HEK293 (cell line): ENCODE measurements around the gene FAM174A.

Experiments
- CTCF ChIA-PET: fragments of 350-600 bp; formaldehyde crosslinking; extraction: SDS; loops from one replicate; lab custom pipeline; 2021; ENCODE audit warnings: antibody characterized with exemption; lab: Yijun Ruan, JAX
- POLR2A ChIA-PET: fragments of 300-600 bp; formaldehyde crosslinking; extraction: SDS; loops from one replicate; lab custom pipeline; 2020; ENCODE audit warnings: antibody characterized with exemption, inconsistent platforms; lab: Yijun Ruan, JAX
- H3K27ac ChIP-seq: fragments of 200-500 bp; sonication (Bioruptor generic); 2 replicates; pipeline ENCODE4 v1.5.1; 2014; ENCODE audit warnings: low read depth, low read length, control low read depth, inconsistent platforms; ENCODE audit errors: extremely low read depth
- H3K36me3 ChIP-seq, 2 experiments: fragments of 200-500 bp in 1 of 2; sonication (Bioruptor generic) in 1 of 2; 1 replicate in 1 of 2; 2 replicates in 1 of 2; pipeline ENCODE4 v1.5.1; 2014 to 2017; ENCODE audit warnings: inconsistent platforms in 2 of 2, low read length in 2 of 2; ENCODE audit not compliant: control insufficient read depth in 2 of 2, insufficient read depth in 1 of 2
- H3K4me1 ChIP-seq: fragments of 200-500 bp; sonication (Bioruptor generic); 2 replicates; pipeline ENCODE4 v1.5.1; 2014; ENCODE audit warnings: mild to moderate bottlenecking, low read length, inconsistent platforms; ENCODE audit not compliant: control insufficient read depth, insufficient read depth
- H3K4me3 ChIP-seq: 2 replicates; pipeline ENCODE4 v1.5.1; 2011; ENCODE audit warnings: low read depth, mild to moderate bottlenecking, control low read depth, low read length, moderate library complexity
- H3K9me3 ChIP-seq: fragments of 200-500 bp; sonication (Bioruptor generic); 2 replicates; pipeline ENCODE4 v1.5.1; 2014; ENCODE audit warnings: low read depth, low read length, inconsistent platforms; ENCODE audit not compliant: control insufficient read depth, insufficient read depth
- FEZF1 ChIP-seq: fragments of 450-650 bp; formaldehyde crosslinking; IDR thresholded peaks from 2 replicates; pipeline ENCODE4 v1.5.1; 2016; ENCODE audit warnings: missing biosample characterization, missing genetic modification characterization
- GFI1B ChIP-seq: fragments of 450-650 bp; formaldehyde crosslinking; IDR thresholded peaks from 2 replicates; pipeline ENCODE4 v1.5.1; 2016; ENCODE audit warnings: missing biosample characterization, missing genetic modification characterization
- GLI4 ChIP-seq: fragments of 450-650 bp; formaldehyde crosslinking; IDR thresholded peaks from 2 replicates; pipeline ENCODE4 v1.5.1; 2016; ENCODE audit warnings: missing biosample characterization, missing genetic modification characterization
- HOXC10 ChIP-seq: sonication (generic); formaldehyde crosslinking; IDR thresholded peaks from 2 replicates; pipeline ENCODE4 v1.8.1; 2023; ENCODE audit warnings: mild to moderate bottlenecking, missing genetic modification reagents
- IKZF3 ChIP-seq: fragments of 450-650 bp; IDR thresholded peaks from 2 replicates; pipeline ENCODE4 v1.5.0; 2018; ENCODE audit warnings: missing biosample characterization, mild to moderate bottlenecking, missing genetic modification characterization, moderate library complexity
- MEIS1 ChIP-seq: sonication (generic); formaldehyde crosslinking; IDR thresholded peaks from 2 replicates; pipeline ENCODE4 v1.8.1; 2022; ENCODE audit warnings: missing genetic modification reagents, mild to moderate bottlenecking, borderline replicate concordance
- SALL2 ChIP-seq: fragments of 450-650 bp; formaldehyde crosslinking; IDR thresholded peaks from 2 replicates; pipeline ENCODE4 v1.5.0; 2017; ENCODE audit warnings: missing biosample characterization, mild to moderate bottlenecking, missing genetic modification characterization, borderline replicate concordance
- SP2 ChIP-seq: fragments of 450-650 bp; formaldehyde crosslinking; IDR thresholded peaks from 2 replicates; pipeline ENCODE4 v1.5.1; 2016; ENCODE audit warnings: missing biosample characterization, missing genetic modification characterization
- TRIM28 ChIP-seq: IDR thresholded peaks from 2 replicates; pipeline ENCODE4 v1.6.1; 2011; ENCODE audit warnings: low read length, control low read depth, borderline replicate concordance
- WT1 ChIP-seq: fragments of 450-650 bp; formaldehyde crosslinking; IDR thresholded peaks from 2 replicates; pipeline ENCODE4 v1.5.1; 2016; ENCODE audit warnings: missing biosample characterization, missing genetic modification characterization
- ZBTB10 ChIP-seq: fragments of 450-650 bp; formaldehyde crosslinking; IDR thresholded peaks from 2 replicates; pipeline ENCODE4 v1.5.1; 2016; ENCODE audit warnings: missing biosample characterization, missing genetic modification characterization
- ZFHX2 ChIP-seq: fragments of 450-650 bp; formaldehyde crosslinking; conservative IDR thresholded peaks from 2 replicates; pipeline ENCODE4 v1.5.1; 2016; ENCODE audit warnings: missing biosample characterization, missing genetic modification characterization
- ZNF146 ChIP-seq: fragments of 450-650 bp; formaldehyde crosslinking; IDR thresholded peaks from 2 replicates; pipeline ENCODE4 v1.5.1; 2016; ENCODE audit warnings: missing biosample characterization, missing genetic modification characterization
- ZNF16 ChIP-seq: fragments of 450-650 bp; formaldehyde crosslinking; IDR thresholded peaks from 2 replicates; pipeline ENCODE4 v1.5.1; 2016; ENCODE audit warnings: low read depth, missing biosample characterization, missing genetic modification characterization
- ZNF202 ChIP-seq: fragments of 450-650 bp; formaldehyde crosslinking; IDR thresholded peaks from 2 replicates; pipeline ENCODE4 v1.5.1; 2016; ENCODE audit warnings: missing biosample characterization, missing genetic modification characterization, borderline replicate concordance
- ZNF211 ChIP-seq: fragments of 450-650 bp; formaldehyde crosslinking; IDR thresholded peaks from 2 replicates; pipeline ENCODE4 v1.5.1; 2016; ENCODE audit warnings: low read depth, missing biosample characterization, missing genetic modification characterization
- ZNF221 ChIP-seq: fragments of 450-650 bp; formaldehyde crosslinking; IDR thresholded peaks from 2 replicates; pipeline ENCODE4 v1.5.1; 2017; ENCODE audit warnings: missing biosample characterization, missing genetic modification characterization, borderline replicate concordance
- ZNF292 ChIP-seq: fragments of 450-650 bp; formaldehyde crosslinking; IDR thresholded peaks from 2 replicates; pipeline ENCODE4 v1.5.1; 2016; ENCODE audit warnings: low read depth, missing biosample characterization, missing genetic modification characterization, borderline replicate concordance
- ZNF37A ChIP-seq: fragments of 450-650 bp; IDR thresholded peaks from 2 replicates; pipeline ENCODE4 v1.5.1; 2018; ENCODE audit warnings: missing biosample characterization, missing genetic modification characterization
- ZNF510 ChIP-seq: fragments of 450-650 bp; formaldehyde crosslinking; IDR thresholded peaks from 2 replicates; pipeline ENCODE4 v1.5.1; 2018; ENCODE audit warnings: mild to moderate bottlenecking, missing genetic modification characterization, missing biosample characterization; ENCODE audit not compliant: insufficient replicate concordance
- ZNF544 ChIP-seq: fragments of 450-650 bp; formaldehyde crosslinking; IDR thresholded peaks from 2 replicates; pipeline ENCODE4 v1.5.0; 2017; ENCODE audit warnings: missing biosample characterization, missing genetic modification characterization
- ZNF571 ChIP-seq: fragments of 450-650 bp; formaldehyde crosslinking; IDR thresholded peaks from 2 replicates; pipeline ENCODE4 v1.5.0; 2017; ENCODE audit warnings: missing biosample characterization, missing genetic modification characterization
- ZNF610 ChIP-seq: fragments of 450-650 bp; formaldehyde crosslinking; IDR thresholded peaks from 2 replicates; pipeline ENCODE4 v1.5.1; 2016; ENCODE audit warnings: missing biosample characterization, missing genetic modification characterization, borderline replicate concordance
- ZNF837 ChIP-seq: fragments of 450-650 bp; formaldehyde crosslinking; IDR thresholded peaks from 2 replicates; pipeline ENCODE4 v1.5.1; 2016; ENCODE audit warnings: missing biosample characterization, missing genetic modification characterization
- ZSCAN18 ChIP-seq: fragments of 450-650 bp; formaldehyde crosslinking; IDR thresholded peaks from 2 replicates; pipeline ENCODE4 v1.5.1; 2016; ENCODE audit warnings: missing biosample characterization, missing genetic modification characterization
- TF ChIP-seq, protein P1 (sequence below): fragments of 450-650 bp; formaldehyde crosslinking; IDR thresholded peaks from 2 replicates; pipeline ENCODE4 v1.5.1; 2017; ENCODE audit warnings: missing biosample characterization, missing genetic modification characterization
- TF ChIP-seq, protein P2 (sequence below): fragments of 450-650 bp; formaldehyde crosslinking; IDR thresholded peaks from 2 replicates; pipeline ENCODE4 v1.5.1; 2016; ENCODE audit warnings: missing biosample characterization, missing genetic modification characterization
- TF ChIP-seq, protein P3 (sequence below): fragments of 450-650 bp; formaldehyde crosslinking; IDR thresholded peaks from 2 replicates; pipeline ENCODE4 v1.5.0; 2017; ENCODE audit warnings: missing biosample characterization, missing genetic modification characterization, borderline replicate concordance
- TF ChIP-seq, protein P4 (sequence below): fragments of 450-650 bp; formaldehyde crosslinking; IDR thresholded peaks from 2 replicates; pipeline ENCODE4 v1.5.1; 2016; ENCODE audit warnings: missing biosample characterization, missing genetic modification characterization

FAM174A gene

GRCh38 chr5:100609594-100609993 is 74.4 kb downstream of the FAM174A start:
- POLR2A ChIA-PET, result no interaction called here
- no peak for TF ChIP-seq ZNF146 (tag by site-specific recombination)
- no peak for TF ChIP-seq SALL2
- TF ChIP-seq WT1 (tag by site-specific recombination), result no peak
- TF ChIP-seq ZNF510 (tag by site-specific recombination), result no peak
- no peak for TF ChIP-seq ZNF16 (tag by site-specific recombination)
- TF ChIP-seq HOXC10 (CRISPR knock-in tag), result no peak
- no peak for TF ChIP-seq ZFHX2
- TF ChIP-seq ZNF610 (tag by site-specific recombination), result no peak
- TF ChIP-seq MEIS1, result no peak
- no peak for TF ChIP-seq GLI4 (tag by site-specific recombination)
- no peak for TF ChIP-seq ZNF837 (tag by site-specific recombination)
- TF ChIP-seq ZNF571, result no peak
- TF ChIP-seq SP2 (tag by site-specific recombination), result no peak
- TF ChIP-seq, protein P1, sequence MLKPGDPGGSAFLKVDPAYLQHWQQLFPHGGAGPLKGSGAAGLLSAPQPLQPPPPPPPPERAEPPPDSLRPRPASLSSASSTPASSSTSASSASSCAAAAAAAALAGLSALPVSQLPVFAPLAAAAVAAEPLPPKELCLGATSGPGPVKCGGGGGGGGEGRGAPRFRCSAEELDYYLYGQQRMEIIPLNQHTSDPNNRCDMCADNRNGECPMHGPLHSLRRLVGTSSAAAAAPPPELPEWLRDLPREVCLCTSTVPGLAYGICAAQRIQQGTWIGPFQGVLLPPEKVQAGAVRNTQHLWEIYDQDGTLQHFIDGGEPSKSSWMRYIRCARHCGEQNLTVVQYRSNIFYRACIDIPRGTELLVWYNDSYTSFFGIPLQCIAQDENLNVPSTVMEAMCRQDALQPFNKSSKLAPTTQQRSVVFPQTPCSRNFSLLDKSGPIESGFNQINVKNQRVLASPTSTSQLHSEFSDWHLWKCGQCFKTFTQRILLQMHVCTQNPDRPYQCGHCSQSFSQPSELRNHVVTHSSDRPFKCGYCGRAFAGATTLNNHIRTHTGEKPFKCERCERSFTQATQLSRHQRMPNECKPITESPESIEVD, result no peak
- TF ChIP-seq ZNF292, result no peak
- TF ChIP-seq ZNF202, result no peak
- TF ChIP-seq ZNF211 (tag by site-specific recombination), result no peak
- no peak for TF ChIP-seq TRIM28
- no peak for TF ChIP-seq IKZF3
- TF ChIP-seq, protein P2, sequence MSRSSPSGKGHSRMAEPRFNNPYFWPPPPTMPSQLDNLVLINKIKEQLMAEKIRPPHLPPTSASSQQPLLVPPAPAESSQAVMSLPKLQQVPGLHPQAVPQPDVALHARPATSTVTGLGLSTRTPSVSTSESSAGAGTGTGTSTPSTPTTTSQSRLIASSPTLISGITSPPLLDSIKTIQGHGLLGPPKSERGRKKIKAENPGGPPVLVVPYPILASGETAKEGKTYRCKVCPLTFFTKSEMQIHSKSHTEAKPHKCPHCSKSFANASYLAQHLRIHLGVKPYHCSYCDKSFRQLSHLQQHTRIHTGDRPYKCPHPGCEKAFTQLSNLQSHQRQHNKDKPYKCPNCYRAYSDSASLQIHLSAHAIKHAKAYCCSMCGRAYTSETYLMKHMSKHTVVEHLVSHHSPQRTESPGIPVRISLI, result no peak
- CTCF ChIA-PET, result no interaction called here

GRCh38 chr5:100614308-100614707 is 79.1 kb downstream of the FAM174A start:
- POLR2A ChIA-PET, result no interaction called here
- TF ChIP-seq ZSCAN18 (tag by site-specific recombination) (no peak), ZBTB10 (no peak), GFI1B (tag by site-specific recombination) (no peak), ZNF544 (tag by site-specific recombination) (no peak), ZNF37A (no peak), FEZF1 (tag by site-specific recombination) (no peak), ZNF221 (tag by site-specific recombination) (no peak)
- TF ChIP-seq, protein P3, sequence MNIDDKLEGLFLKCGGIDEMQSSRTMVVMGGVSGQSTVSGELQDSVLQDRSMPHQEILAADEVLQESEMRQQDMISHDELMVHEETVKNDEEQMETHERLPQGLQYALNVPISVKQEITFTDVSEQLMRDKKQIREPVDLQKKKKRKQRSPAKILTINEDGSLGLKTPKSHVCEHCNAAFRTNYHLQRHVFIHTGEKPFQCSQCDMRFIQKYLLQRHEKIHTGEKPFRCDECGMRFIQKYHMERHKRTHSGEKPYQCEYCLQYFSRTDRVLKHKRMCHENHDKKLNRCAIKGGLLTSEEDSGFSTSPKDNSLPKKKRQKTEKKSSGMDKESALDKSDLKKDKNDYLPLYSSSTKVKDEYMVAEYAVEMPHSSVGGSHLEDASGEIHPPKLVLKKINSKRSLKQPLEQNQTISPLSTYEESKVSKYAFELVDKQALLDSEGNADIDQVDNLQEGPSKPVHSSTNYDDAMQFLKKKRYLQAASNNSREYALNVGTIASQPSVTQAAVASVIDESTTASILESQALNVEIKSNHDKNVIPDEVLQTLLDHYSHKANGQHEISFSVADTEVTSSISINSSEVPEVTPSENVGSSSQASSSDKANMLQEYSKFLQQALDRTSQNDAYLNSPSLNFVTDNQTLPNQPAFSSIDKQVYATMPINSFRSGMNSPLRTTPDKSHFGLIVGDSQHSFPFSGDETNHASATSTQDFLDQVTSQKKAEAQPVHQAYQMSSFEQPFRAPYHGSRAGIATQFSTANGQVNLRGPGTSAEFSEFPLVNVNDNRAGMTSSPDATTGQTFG, result no peak
- TF ChIP-seq, protein P4, sequence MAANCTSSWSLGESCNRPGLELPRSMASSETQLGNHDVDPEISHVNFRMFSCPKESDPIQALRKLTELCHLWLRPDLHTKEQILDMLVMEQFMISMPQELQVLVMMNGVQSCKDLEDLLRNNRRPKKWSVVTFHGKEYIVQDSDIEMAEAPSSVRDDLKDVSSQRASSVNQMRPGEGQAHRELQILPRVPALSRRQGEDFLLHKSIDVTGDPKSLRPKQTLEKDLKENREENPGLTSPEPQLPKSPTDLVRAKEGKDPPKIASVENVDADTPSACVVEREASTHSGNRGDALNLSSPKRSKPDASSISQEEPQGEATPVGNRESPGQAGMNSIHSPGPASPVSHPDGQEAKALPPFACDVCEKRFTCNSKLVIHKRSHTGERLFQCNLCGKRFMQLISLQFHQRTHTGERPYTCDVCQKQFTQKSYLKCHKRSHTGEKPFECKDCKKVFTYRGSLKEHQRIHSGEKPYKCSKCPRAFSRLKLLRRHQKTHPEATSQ (tag by site-specific recombination), result no peak

More at GRCh38 chr5:100609594-100609993, 74.4 kb downstream of the FAM174A start:
- Histone ChIP-seq H3K4me3 (no peak overlapping the region), H3K36me3 (no peaks in the 10 kb centered on the region), H3K9me3 (no peaks in the 10 kb centered on the region), H3K27ac (no peak overlapping the region), H3K4me1 (no peaks in the 10 kb centered on the region)

More at GRCh38 chr5:100614308-100614707, 79.1 kb downstream of the FAM174A start:
- H3K36me3 ChIP-seq, result no peaks in the 10 kb centered on the region
- H3K4me3 ChIP-seq, result no peak overlapping the region
- H3K4me1 ChIP-seq, result no peaks in the 10 kb centered on the region
- no peak overlapping the region for H3K27ac ChIP-seq
- CTCF ChIA-PET, result no interaction called here
- no peaks in the 10 kb centered on the region for H3K9me3 ChIP-seq
